WTC11 (cell line): Measurements from ENCODE around the gene STK33. TPM values are rescaled to one million over a fixed set of nuclear protein-coding genes. Genes with fewer than 3 reads are reported as not detected.

Source experiments
- ATAC-seq: fragments of 200-7000 bp; cut with Tn5 transposase; 2 replicates; pipeline ENCODE4 v1.10.0; 2021; ENCODE audit warnings: mild to moderate bottlenecking, moderate library complexity
- CTCF ChIA-PET: fragments of 300-600 bp; sonication (Branson Sonifier 250); formaldehyde crosslinking; loops from one replicate; lab custom pipeline; 2021; ENCODE audit warnings: antibody characterized with exemption; lab: Charles Lee
- POLR2A ChIA-PET: fragments of 350-600 bp; sonication (Branson Sonifier 250); formaldehyde crosslinking; loops from one replicate; lab custom pipeline; 2021; ENCODE audit warnings: antibody characterized with exemption; lab: Charles Lee
- DNase-seq: peaks from one replicate; pipeline ENCODE4 v3.0.0; 2021; ENCODE audit warnings: low spot score
- H3K27ac Mint-ChIP-seq: 2 replicates; pipeline ENCODE4 v1.8.0; 2021; ENCODE audit warnings: mixed read lengths
- H3K27me3 Mint-ChIP-seq: 2 replicates; pipeline ENCODE4 v1.8.0; 2021; ENCODE audit warnings: low read depth, mild to moderate bottlenecking, moderate library complexity, mixed read lengths
- H3K36me3 Mint-ChIP-seq: 2 replicates; pipeline ENCODE4 v1.8.0; 2021; ENCODE audit warnings: mixed read lengths
- H3K4me1 Mint-ChIP-seq: 2 replicates; pipeline ENCODE4 v1.8.0; 2022; ENCODE audit warnings: mixed read lengths
- H3K4me3 Mint-ChIP-seq: 2 replicates; pipeline ENCODE4 v1.8.0; 2021; ENCODE audit warnings: mild to moderate bottlenecking, moderate library complexity, mixed read lengths
- H3K9me3 Mint-ChIP-seq: 2 replicates; pipeline ENCODE4 v1.8.0; 2021; ENCODE audit warnings: mixed read lengths
- CREM ChIP-seq: sonication (generic); formaldehyde crosslinking; IDR thresholded peaks from 2 replicates; pipeline ENCODE4 v1.8.1; 2022; ENCODE audit warnings: mild to moderate bottlenecking, missing genetic modification reagents, moderate library complexity
- FOXK1 ChIP-seq: sonication (generic); formaldehyde crosslinking; IDR thresholded peaks from 2 replicates; pipeline ENCODE4 v1.8.0; 2022; ENCODE audit warnings: mild to moderate bottlenecking, moderate library complexity, missing genetic modification reagents
- GTF2I ChIP-seq: fragments of 250-450 bp; sonication (Bioruptor Pico); conservative IDR thresholded peaks from 2 replicates; pipeline ENCODE4 v1.4.0; 2021; ENCODE audit warnings: mild to moderate bottlenecking
- IRF2 ChIP-seq: sonication (generic); formaldehyde crosslinking; IDR thresholded peaks from 2 replicates; pipeline ENCODE4 v1.8.0; 2022; ENCODE audit warnings: low read depth, missing genetic modification reagents, borderline replicate concordance
- KAT7 ChIP-seq: sonication (generic); formaldehyde crosslinking; IDR thresholded peaks from 2 replicates; pipeline ENCODE4 v1.8.1; 2023; ENCODE audit warnings: missing genetic modification reagents, mild to moderate bottlenecking, borderline replicate concordance
- NFYB ChIP-seq: sonication (generic); formaldehyde crosslinking; conservative IDR thresholded peaks from 2 replicates; pipeline ENCODE4 v1.8.0; 2022; ENCODE audit warnings: low read depth, missing genetic modification reagents
- NR2C2 ChIP-seq: sonication (generic); formaldehyde crosslinking; IDR thresholded peaks from 2 replicates; pipeline ENCODE4 v1.8.0; 2022; ENCODE audit warnings: mild to moderate bottlenecking, missing genetic modification reagents
- RORB ChIP-seq: fragments of 250-450 bp; sonication (Bioruptor Pico); IDR thresholded peaks from 2 replicates; pipeline ENCODE4 v1.9.0; 2021; ENCODE audit warnings: mild to moderate bottlenecking
- ZNF396 ChIP-seq: fragments of 250-450 bp; sonication (Bioruptor Pico); IDR thresholded peaks from 2 replicates; pipeline ENCODE4 v1.8.0; 2021; ENCODE audit warnings: mild to moderate bottlenecking, moderate library complexity, borderline replicate concordance
- total RNA-seq: library from RNA; stranded (reverse); gene quantifications from 3 replicates; pipeline ENCODE4 v1.2.3, GENCODE V29; 2021
- TF ChIP-seq, protein P1 (sequence below): sonication (generic); formaldehyde crosslinking; conservative IDR thresholded peaks from 2 replicates; pipeline ENCODE4 v1.8.1; 2023; ENCODE audit warnings: mild to moderate bottlenecking, low read depth, missing genetic modification reagents, moderate library complexity
- TF ChIP-seq, protein P2 (sequence below): fragments of 250-450 bp; sonication (Bioruptor Pico); conservative IDR thresholded peaks from 2 replicates; pipeline ENCODE4 v1.9.0; 2021; ENCODE audit warnings: mild to moderate bottlenecking
- TF ChIP-seq, protein P3 (sequence below): sonication (generic); formaldehyde crosslinking; IDR thresholded peaks from 2 replicates; pipeline ENCODE4 v1.8.0; 2022; ENCODE audit warnings: missing genetic modification reagents
- TF ChIP-seq, protein P4 (sequence below): sonication (generic); formaldehyde crosslinking; IDR thresholded peaks from 2 replicates; pipeline ENCODE4 v1.8.1; 2023; ENCODE audit warnings: mild to moderate bottlenecking, missing genetic modification reagents
- TF ChIP-seq, protein P5 (sequence below): fragments of 250-450 bp; sonication (Bioruptor Pico); IDR thresholded peaks from 2 replicates; pipeline ENCODE4 v1.9.0; 2021; ENCODE audit warnings: mild to moderate bottlenecking

The STK33 gene
- total RNA-seq, 1 experiment from 2014 or later = 13.3 TPM

DNA sequence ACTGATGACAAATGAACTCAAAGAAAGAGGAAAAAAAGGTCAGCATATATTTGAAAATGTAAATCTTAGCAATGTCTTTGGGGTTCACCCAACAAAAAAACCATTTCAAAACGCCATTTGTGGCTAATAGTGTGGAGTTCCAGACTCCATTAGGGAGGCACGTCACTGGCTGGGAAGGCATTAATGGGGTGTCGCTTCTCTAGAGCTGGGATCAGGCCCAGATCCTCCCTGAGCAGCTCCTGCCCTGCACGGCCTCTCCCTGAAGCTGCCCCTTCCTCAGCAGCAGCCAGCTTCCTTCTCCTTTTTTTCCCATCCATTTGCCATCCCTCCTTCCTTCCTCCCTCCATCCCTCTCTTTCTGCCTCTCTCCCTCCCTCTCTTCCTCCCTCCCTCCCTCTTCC, 231.5 kb downstream of the STK33 start:
- POLR2A ChIA-PET = no interaction called here
- Mint-ChIP-seq H3K4me1 (peaks cover 4% of the 10 kb centered on the region), H3K4me3 (no peak overlapping the region)

DNA sequence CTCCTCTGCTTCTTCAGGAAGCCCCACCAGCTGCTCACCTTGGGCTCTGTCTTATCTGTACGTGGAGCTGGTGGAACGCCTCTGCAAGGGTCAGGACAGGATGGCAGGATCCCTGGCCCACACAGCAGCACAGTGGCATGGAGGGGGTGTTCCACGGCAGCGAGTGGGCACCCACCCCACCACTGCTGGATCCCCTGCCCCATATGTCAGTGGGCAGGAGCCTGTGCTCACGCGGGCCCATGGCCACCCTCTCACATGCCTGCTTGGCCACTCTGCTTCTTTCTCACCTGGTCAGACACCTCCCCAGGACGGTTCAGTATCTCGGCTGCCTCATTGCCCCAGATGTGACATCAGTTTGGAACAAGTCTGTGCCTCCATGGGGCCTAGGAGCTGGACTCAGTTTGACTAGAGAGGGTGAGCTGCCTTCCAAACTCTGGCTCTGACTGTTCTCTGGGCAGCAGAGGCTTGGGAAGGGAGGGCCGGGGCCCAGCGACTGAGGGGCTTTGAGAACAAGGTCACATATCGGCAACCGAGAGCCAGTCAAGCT, 232.3 kb downstream of the STK33 start:
- DNase-seq (no peak), ATAC-seq (no peak)
- no peaks in the 10 kb centered on the region for H3K36me3 Mint-ChIP-seq
- no peaks in the 10 kb centered on the region for H3K27me3 Mint-ChIP-seq
- ChIA-PET CTCF (no interaction called here), POLR2A (no interaction called here)
- H3K9me3 Mint-ChIP-seq = no peaks in the 10 kb centered on the region
- H3K4me1 Mint-ChIP-seq = peaks cover 9% of the 10 kb centered on the region
- H3K4me3 Mint-ChIP-seq = no peak overlapping the region
- H3K27ac Mint-ChIP-seq = no peak overlapping the region
- TF ChIP-seq NFYB (no peak), KAT7 (CRISPR knock-in tag) (no peak), FOXK1 (CRISPR knock-in tag) (no peak), IRF2 (CRISPR knock-in tag) (no peak), ZNF396 (CRISPR knock-in tag) (no peak), CREM (CRISPR knock-in tag) (no peak), GTF2I (CRISPR knock-in tag) (no peak)
- TF ChIP-seq, protein P1, sequence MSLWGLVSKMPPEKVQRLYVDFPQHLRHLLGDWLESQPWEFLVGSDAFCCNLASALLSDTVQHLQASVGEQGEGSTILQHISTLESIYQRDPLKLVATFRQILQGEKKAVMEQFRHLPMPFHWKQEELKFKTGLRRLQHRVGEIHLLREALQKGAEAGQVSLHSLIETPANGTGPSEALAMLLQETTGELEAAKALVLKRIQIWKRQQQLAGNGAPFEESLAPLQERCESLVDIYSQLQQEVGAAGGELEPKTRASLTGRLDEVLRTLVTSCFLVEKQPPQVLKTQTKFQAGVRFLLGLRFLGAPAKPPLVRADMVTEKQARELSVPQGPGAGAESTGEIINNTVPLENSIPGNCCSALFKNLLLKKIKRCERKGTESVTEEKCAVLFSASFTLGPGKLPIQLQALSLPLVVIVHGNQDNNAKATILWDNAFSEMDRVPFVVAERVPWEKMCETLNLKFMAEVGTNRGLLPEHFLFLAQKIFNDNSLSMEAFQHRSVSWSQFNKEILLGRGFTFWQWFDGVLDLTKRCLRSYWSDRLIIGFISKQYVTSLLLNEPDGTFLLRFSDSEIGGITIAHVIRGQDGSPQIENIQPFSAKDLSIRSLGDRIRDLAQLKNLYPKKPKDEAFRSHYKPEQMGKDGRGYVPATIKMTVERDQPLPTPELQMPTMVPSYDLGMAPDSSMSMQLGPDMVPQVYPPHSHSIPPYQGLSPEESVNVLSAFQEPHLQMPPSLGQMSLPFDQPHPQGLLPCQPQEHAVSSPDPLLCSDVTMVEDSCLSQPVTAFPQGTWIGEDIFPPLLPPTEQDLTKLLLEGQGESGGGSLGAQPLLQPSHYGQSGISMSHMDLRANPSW (CRISPR knock-in tag) = no peak
- TF ChIP-seq, protein P2, sequence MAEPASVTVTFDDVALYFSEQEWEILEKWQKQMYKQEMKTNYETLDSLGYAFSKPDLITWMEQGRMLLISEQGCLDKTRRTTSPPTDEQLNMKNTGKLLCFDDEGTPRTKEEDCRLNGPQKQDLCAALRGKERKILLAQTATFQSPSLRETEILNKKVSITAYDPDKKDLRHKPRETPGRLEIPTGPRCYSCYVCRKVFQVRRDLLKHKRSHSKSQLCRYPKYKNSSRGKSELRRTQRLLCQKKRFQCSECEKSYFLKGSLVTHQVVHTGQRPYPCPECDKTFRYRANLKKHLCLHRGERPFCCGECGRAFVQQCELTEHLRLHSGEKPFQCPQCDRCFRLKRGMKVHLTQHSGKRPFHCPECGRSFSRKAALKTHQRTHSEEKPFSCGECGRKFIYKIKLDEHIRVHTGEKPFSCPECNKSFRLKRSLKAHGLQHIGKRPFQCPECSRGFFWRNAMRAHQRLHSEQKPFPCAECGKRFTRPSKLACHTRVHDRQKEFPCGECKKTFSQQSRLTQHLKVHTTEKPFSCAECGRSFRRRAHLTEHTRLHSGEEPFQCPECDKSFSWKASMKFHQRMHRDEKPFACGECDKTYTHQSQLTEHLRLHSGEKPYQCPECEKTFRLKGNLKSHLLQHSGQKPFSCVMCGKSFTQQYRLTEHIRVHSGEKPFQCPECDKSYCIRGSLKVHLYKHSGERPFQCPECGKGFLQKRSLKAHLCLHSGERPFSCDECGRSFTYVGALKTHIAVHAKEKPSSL (CRISPR knock-in tag) = no peak
- TF ChIP-seq, protein P3, sequence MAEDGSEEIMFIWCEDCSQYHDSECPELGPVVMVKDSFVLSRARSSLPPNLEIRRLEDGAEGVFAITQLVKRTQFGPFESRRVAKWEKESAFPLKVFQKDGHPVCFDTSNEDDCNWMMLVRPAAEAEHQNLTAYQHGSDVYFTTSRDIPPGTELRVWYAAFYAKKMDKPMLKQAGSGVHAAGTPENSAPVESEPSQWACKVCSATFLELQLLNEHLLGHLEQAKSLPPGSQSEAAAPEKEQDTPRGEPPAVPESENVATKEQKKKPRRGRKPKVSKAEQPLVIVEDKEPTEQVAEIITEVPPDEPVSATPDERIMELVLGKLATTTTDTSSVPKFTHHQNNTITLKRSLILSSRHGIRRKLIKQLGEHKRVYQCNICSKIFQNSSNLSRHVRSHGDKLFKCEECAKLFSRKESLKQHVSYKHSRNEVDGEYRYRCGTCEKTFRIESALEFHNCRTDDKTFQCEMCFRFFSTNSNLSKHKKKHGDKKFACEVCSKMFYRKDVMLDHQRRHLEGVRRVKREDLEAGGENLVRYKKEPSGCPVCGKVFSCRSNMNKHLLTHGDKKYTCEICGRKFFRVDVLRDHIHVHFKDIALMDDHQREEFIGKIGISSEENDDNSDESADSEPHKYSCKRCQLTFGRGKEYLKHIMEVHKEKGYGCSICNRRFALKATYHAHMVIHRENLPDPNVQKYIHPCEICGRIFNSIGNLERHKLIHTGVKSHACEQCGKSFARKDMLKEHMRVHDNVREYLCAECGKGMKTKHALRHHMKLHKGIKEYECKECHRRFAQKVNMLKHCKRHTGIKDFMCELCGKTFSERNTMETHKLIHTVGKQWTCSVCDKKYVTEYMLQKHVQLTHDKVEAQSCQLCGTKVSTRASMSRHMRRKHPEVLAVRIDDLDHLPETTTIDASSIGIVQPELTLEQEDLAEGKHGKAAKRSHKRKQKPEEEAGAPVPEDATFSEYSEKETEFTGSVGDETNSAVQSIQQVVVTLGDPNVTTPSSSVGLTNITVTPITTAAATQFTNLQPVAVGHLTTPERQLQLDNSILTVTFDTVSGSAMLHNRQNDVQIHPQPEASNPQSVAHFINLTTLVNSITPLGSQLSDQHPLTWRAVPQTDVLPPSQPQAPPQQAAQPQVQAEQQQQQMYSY (CRISPR knock-in tag) = no peak
- TF ChIP-seq, protein P4, sequence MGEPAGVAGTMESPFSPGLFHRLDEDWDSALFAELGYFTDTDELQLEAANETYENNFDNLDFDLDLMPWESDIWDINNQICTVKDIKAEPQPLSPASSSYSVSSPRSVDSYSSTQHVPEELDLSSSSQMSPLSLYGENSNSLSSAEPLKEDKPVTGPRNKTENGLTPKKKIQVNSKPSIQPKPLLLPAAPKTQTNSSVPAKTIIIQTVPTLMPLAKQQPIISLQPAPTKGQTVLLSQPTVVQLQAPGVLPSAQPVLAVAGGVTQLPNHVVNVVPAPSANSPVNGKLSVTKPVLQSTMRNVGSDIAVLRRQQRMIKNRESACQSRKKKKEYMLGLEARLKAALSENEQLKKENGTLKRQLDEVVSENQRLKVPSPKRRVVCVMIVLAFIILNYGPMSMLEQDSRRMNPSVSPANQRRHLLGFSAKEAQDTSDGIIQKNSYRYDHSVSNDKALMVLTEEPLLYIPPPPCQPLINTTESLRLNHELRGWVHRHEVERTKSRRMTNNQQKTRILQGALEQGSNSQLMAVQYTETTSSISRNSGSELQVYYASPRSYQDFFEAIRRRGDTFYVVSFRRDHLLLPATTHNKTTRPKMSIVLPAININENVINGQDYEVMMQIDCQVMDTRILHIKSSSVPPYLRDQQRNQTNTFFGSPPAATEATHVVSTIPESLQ (CRISPR knock-in tag) = no peak

More for the DNA sequence above, 231.5 kb downstream of the STK33 start:
- no peaks in the 10 kb centered on the region for H3K9me3 Mint-ChIP-seq
- H3K27me3 Mint-ChIP-seq = no peaks in the 10 kb centered on the region
- no peak overlapping the region for H3K27ac Mint-ChIP-seq
- DNase-seq (no peak), ATAC-seq (no peak)
- TF ChIP-seq IRF2 (CRISPR knock-in tag) (no peak), NR2C2 (no peak), RORB (no peak)
- TF ChIP-seq, protein P2 (CRISPR knock-in tag) = no peak
- TF ChIP-seq, protein P5, sequence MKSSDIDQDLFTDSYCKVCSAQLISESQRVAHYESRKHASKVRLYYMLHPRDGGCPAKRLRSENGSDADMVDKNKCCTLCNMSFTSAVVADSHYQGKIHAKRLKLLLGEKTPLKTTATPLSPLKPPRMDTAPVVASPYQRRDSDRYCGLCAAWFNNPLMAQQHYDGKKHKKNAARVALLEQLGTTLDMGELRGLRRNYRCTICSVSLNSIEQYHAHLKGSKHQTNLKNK = no peak
- TF ChIP-seq, protein P1 (CRISPR knock-in tag) = no peak
- no peaks in the 10 kb centered on the region for H3K36me3 Mint-ChIP-seq
- CTCF ChIA-PET = interaction anchor here (0.6 kb wide), 1 partner anchor 165 kb away, joined by 3 read pairs; no protein-coding TSS in a partner anchor
